Measurements from ENCODE around the gene SPAG7.

SPAG7 gene

DNA sequence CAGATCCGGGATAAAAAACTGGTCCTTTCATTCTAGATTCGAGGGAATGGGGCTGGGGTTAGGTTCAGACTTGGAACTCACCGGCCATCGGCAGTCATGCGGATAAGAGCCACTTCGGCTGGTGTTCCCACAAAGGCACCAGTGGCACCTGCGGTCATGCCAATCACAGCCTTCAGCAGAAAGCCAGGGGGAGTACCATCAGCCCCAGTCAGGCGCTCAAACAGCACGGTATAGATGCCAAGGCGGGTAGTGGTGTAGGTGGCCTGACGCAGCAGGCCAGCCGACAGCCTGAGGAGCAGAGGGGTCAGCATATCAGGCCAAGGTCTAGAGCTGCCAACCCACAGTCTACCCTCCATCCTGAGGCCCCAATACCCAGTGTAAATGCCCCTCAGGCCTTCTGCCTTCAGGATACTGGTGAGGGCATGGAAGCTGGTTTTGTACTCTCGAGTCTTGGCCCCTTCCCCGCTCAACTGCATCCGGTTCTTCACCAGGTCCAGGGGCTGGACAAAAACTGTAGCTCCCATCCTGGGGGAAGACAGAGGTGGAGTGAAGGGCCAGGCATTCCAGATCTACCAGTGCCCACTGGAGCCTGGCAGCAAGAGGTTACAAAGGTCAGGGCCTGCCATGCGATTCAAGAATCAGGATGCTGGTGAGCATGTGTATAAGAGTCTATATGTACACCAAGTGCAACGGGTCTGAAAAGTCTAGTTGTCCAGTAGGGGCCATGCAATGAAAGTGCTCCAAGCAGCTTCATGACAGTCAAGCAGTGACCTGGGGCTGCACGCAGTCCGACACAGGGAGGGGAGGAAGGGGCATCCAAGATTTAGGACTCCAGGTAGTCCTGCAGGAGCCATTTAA lies 28.7 kb downstream of the SPAG7 start:
- no peak for DNase-seq
- Histone ChIP-seq H3K27me3 (replicated peaks; ENCODE audit: control insufficient read depth, insufficient read depth, low read length, poor library complexity, severe bottlenecking) (no peaks in the 10 kb centered on the region), H3K36me3 (ENCODE audit: control insufficient read depth, insufficient read depth, low read length) (peaks cover 34% of the 10 kb centered on the region), H3K4me3 (ENCODE audit: insufficient read depth, low read depth, low read length, poor library complexity, severe bottlenecking) (peak overlapping the region; percentile 73), H3K27ac (ENCODE audit: insufficient read depth, low read length, poor library complexity, severe bottlenecking) (peak overlapping the region; percentile 74), H3K4me1 (ENCODE audit: control insufficient read depth, insufficient read depth, low read length, poor library complexity, severe bottlenecking) (peaks cover 39% of the 10 kb centered on the region), H3K9me3 (ENCODE audit: control insufficient read depth, low read length) (no peaks in the 10 kb centered on the region)

DNA sequence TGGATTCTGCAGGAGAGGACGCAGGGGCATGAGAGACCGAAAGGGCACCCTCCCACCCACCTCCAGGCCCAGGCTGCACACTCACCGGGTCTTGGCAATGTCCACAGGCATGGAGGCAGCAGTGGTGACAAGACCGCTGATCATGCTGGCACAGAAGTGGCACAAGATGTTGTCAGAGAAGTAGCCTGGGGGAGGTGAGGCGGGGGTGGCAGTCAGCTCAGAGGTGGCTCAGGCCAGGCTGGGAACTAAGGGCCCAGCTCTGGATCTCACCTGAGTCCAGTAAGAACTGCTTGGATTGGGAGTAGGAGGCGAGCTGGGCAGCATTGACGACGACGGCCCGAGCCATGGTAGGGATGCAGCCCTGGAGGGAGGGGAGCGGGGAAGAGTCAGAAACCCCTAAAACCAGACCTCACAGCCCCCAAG lies 29.5 kb downstream of the SPAG7 start:
- H3K27me3 ChIP-seq (replicated peaks; ENCODE audit: control insufficient read depth, insufficient read depth, low read length, poor library complexity, severe bottlenecking): no peaks in the 10 kb centered on the region
- no peak overlapping the region for H3K4me3 ChIP-seq (ENCODE audit: insufficient read depth, low read depth, low read length, poor library complexity, severe bottlenecking)
- H3K9me3 ChIP-seq (ENCODE audit: control insufficient read depth, low read length): no peaks in the 10 kb centered on the region
- no peak for DNase-seq
- H3K27ac ChIP-seq (ENCODE audit: insufficient read depth, low read length, poor library complexity, severe bottlenecking): no peak overlapping the region
- peaks cover 30% of the 10 kb centered on the region for H3K36me3 ChIP-seq (ENCODE audit: control insufficient read depth, insufficient read depth, low read length)
- peaks cover 34% of the 10 kb centered on the region for H3K4me1 ChIP-seq (ENCODE audit: control insufficient read depth, insufficient read depth, low read length, poor library complexity, severe bottlenecking)

DNA sequence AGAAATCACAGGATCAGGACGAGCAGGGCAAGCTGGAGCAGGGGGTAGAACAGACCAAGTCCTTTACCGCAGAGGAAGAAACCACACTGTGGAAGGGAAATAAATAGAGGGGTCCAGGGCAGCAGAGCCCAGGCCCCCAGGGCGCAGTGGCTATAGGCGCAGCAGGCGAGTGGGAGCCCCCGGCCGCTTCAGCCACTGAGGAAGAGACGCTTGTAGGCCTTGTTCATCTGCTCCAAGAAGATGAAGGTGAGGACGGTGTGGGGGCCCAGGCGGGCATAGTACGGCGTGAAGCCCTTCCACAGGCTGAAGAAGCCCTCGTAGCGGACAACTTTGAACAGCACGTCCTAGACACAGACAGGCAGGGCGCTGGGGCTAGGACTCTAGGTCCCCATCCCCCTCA lies 30.1 kb downstream of the SPAG7 start:
- H3K4me1 ChIP-seq (ENCODE audit: control insufficient read depth, insufficient read depth, low read length, poor library complexity, severe bottlenecking): peaks cover 29% of the 10 kb centered on the region
- no peaks in the 10 kb centered on the region for H3K27me3 ChIP-seq (replicated peaks; ENCODE audit: control insufficient read depth, insufficient read depth, low read length, poor library complexity, severe bottlenecking)
- H3K4me3 ChIP-seq (ENCODE audit: insufficient read depth, low read depth, low read length, poor library complexity, severe bottlenecking): no peak overlapping the region
- no peaks in the 10 kb centered on the region for H3K9me3 ChIP-seq (ENCODE audit: control insufficient read depth, low read length)
- no peak for DNase-seq
- H3K36me3 ChIP-seq (ENCODE audit: control insufficient read depth, insufficient read depth, low read length): peaks cover 26% of the 10 kb centered on the region
- H3K27ac ChIP-seq (ENCODE audit: insufficient read depth, low read length, poor library complexity, severe bottlenecking): no peak overlapping the region

DNA sequence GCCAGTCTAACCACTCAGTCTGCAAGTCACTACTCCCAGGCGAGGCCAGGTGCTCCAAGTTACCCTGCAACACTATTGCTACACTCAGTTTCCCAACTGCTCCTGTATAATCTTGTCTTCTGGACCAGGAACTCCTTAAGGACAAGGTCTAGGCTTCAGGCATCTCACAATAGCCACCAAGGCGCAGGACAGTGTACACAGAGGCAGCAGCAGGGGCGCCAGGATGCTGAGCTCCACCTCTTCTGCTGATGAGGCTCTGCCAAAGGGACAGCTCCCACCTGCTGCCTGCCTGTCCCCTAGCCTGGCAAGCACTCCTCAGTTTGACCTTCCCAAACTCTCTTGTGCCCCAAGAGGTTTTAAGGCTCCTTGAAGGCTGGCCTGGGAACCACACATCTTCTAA lies 31.2 kb downstream of the SPAG7 start:
- Histone ChIP-seq H3K4me3 (ENCODE audit: insufficient read depth, low read depth, low read length, poor library complexity, severe bottlenecking) (no peak overlapping the region), H3K27ac (ENCODE audit: insufficient read depth, low read length, poor library complexity, severe bottlenecking) (no peak overlapping the region), H3K36me3 (ENCODE audit: control insufficient read depth, insufficient read depth, low read length) (peaks cover 22% of the 10 kb centered on the region), H3K4me1 (ENCODE audit: control insufficient read depth, insufficient read depth, low read length, poor library complexity, severe bottlenecking) (peaks cover 22% of the 10 kb centered on the region), H3K27me3 (replicated peaks; ENCODE audit: control insufficient read depth, insufficient read depth, low read length, poor library complexity, severe bottlenecking) (no peaks in the 10 kb centered on the region), H3K9me3 (ENCODE audit: control insufficient read depth, low read length) (no peaks in the 10 kb centered on the region)
- DNase-seq: no peak

DNA sequence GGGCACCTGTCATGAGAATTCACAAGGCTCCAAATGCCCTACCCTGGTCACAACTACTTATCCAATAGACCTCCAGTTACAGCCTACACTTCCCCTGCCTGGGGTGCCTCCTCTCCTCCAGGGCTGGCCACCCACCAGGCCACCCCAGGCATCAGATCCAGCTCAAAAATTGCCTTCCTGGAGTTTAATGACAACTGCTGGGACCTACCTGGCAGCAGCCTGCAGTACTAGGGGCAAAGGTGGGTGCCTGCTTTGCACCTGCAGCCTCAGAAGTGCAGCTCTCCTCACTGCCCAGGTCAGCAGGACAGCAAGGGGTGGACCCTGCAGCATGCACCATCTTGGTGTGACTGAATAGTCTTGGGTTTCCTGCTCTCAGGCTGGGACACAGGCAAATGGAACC lies 32.0 kb downstream of the SPAG7 start:
- Histone ChIP-seq H3K4me1 (ENCODE audit: control insufficient read depth, insufficient read depth, low read length, poor library complexity, severe bottlenecking) (peaks cover 22% of the 10 kb centered on the region), H3K4me3 (ENCODE audit: insufficient read depth, low read depth, low read length, poor library complexity, severe bottlenecking) (no peak overlapping the region), H3K9me3 (ENCODE audit: control insufficient read depth, low read length) (no peaks in the 10 kb centered on the region), H3K27ac (ENCODE audit: insufficient read depth, low read length, poor library complexity, severe bottlenecking) (no peak overlapping the region), H3K27me3 (replicated peaks; ENCODE audit: control insufficient read depth, insufficient read depth, low read length, poor library complexity, severe bottlenecking) (no peaks in the 10 kb centered on the region), H3K36me3 (ENCODE audit: control insufficient read depth, insufficient read depth, low read length) (peaks cover 22% of the 10 kb centered on the region)
- no peak for DNase-seq

DNA sequence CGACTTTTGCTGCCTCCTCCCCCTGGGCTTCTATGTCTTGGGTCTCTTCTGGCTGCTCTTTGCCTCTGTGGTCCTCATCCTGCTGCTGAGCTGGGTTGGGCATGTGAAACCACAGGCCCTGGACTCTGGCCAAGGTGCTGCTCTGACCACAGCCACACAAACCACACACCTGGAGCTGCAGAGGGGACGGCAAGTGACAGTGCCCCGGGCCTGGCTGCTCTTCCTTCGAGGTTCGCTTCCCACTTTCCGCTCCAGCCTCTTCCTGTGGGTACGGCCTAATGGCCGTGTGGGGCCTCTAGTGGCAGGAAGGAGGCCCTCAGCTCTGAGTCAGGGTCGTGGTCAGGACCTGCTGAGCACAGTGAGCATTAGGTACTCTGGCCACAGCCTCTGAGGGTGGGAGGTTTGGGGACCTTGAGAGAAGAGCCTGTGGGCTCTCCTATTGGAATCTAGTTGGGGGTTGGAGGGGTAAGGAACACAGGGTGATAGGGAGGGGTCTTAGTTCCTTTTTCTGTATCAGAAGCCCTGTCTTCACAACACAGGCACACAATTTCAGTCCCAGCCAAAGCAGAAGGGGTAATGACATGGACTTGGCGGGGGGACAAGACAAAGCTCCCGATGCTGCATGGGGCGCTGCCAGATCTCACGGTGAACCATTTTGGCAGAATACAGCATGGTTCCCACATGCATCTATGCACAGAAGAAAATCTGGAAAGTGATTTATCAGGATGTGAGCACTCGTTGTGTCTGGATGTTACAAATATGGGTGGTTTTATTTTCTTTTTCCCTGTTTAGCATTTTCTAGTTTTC lies 33.2 kb downstream of the SPAG7 start:
- H3K4me1 ChIP-seq (ENCODE audit: control insufficient read depth, insufficient read depth, low read length, poor library complexity, severe bottlenecking): peaks cover 22% of the 10 kb centered on the region
- DNase-seq: no peak
- H3K36me3 ChIP-seq (ENCODE audit: control insufficient read depth, insufficient read depth, low read length): peaks cover 22% of the 10 kb centered on the region
- H3K27ac ChIP-seq (ENCODE audit: insufficient read depth, low read length, poor library complexity, severe bottlenecking): no peak overlapping the region
- H3K9me3 ChIP-seq (ENCODE audit: control insufficient read depth, low read length): no peaks in the 10 kb centered on the region
- no peak overlapping the region for H3K4me3 ChIP-seq (ENCODE audit: insufficient read depth, low read depth, low read length, poor library complexity, severe bottlenecking)
- H3K27me3 ChIP-seq (replicated peaks; ENCODE audit: control insufficient read depth, insufficient read depth, low read length, poor library complexity, severe bottlenecking): no peaks in the 10 kb centered on the region

DNA sequence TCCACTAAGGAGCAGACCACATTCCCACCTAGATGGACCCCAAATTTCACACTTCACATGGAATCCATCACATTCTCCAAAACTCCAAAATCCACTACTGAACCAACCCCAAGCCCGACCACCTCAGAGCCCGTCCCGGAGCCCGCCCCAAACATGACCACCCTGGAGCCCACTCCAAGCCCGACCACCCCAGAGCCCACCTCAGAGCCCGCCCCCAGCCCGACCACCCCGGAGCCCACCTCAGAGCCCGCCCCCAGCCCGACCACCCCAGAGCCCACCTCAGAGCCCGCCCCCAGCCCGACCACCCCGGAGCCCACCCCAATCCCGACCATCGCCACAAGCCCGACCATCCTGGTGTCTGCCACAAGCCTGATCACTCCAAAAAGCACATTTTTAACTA lies 34.0 kb downstream of the SPAG7 start:
- Histone ChIP-seq H3K27ac (ENCODE audit: insufficient read depth, low read length, poor library complexity, severe bottlenecking) (no peak overlapping the region), H3K4me3 (ENCODE audit: insufficient read depth, low read depth, low read length, poor library complexity, severe bottlenecking) (no peak overlapping the region), H3K36me3 (ENCODE audit: control insufficient read depth, insufficient read depth, low read length) (peaks cover 22% of the 10 kb centered on the region), H3K27me3 (replicated peaks; ENCODE audit: control insufficient read depth, insufficient read depth, low read length, poor library complexity, severe bottlenecking) (no peaks in the 10 kb centered on the region), H3K4me1 (ENCODE audit: control insufficient read depth, insufficient read depth, low read length, poor library complexity, severe bottlenecking) (peaks cover 15% of the 10 kb centered on the region), H3K9me3 (ENCODE audit: control insufficient read depth, low read length) (no peaks in the 10 kb centered on the region)
- DNase-seq: no peak

DNA sequence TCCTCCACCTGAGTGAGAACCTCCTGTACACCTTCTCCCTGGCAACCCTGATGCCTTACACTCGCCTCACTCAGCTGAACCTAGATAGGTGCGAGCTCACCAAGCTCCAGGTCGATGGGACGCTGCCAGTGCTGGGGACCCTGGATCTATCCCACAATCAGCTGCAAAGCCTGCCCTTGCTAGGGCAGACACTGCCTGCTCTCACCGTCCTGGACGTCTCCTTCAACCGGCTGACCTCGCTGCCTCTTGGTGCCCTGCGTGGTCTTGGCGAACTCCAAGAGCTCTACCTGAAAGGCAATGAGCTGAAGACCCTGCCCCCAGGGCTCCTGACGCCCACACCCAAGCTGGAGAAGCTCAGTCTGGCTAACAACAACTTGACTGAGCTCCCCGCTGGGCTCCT lies 34.9 kb downstream of the SPAG7 start:
- Histone ChIP-seq H3K4me1 (ENCODE audit: control insufficient read depth, insufficient read depth, low read length, poor library complexity, severe bottlenecking) (peaks cover 11% of the 10 kb centered on the region), H3K27me3 (replicated peaks; ENCODE audit: control insufficient read depth, insufficient read depth, low read length, poor library complexity, severe bottlenecking) (no peaks in the 10 kb centered on the region), H3K27ac (ENCODE audit: insufficient read depth, low read length, poor library complexity, severe bottlenecking) (no peak overlapping the region), H3K36me3 (ENCODE audit: control insufficient read depth, insufficient read depth, low read length) (peaks cover 16% of the 10 kb centered on the region), H3K4me3 (ENCODE audit: insufficient read depth, low read depth, low read length, poor library complexity, severe bottlenecking) (no peak overlapping the region), H3K9me3 (ENCODE audit: control insufficient read depth, low read length) (no peaks in the 10 kb centered on the region)
- no peak for DNase-seq

DNA sequence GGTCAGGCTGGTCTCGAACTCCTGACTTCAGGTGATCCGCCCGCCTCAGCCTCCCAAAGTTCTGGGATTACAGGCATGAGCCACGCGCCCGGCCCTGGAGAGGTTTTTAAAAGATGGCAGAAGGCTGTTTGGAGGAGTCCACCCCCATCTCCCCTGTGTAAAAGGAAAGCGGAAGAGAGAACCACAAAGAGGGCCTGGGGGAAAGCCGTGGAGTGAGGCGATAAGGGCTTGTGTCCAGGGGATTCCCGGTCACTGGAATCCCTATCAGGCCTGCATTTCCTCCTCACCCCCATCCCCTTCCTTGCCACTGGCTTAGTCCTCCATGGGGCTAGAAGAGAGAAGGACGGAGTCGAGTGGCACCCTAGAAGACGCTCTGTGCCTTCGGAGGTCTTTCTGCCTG lies 35.7 kb downstream of the SPAG7 start, which contains the start of gene GP1BA:
TSS of gene GP1BA (plus strand) at position 315 of the 400 bp plus-strand sequence. CDS start 328 bp downstream, outside the sequence.
- H3K4me1 ChIP-seq (ENCODE audit: control insufficient read depth, insufficient read depth, low read length, poor library complexity, severe bottlenecking): peaks cover 11% of the 10 kb centered on the region
- H3K36me3 ChIP-seq (ENCODE audit: control insufficient read depth, insufficient read depth, low read length): peaks cover 8% of the 10 kb centered on the region
- DNase-seq: no peak
- no peaks in the 10 kb centered on the region for H3K27me3 ChIP-seq (replicated peaks; ENCODE audit: control insufficient read depth, insufficient read depth, low read length, poor library complexity, severe bottlenecking)
- no peak within 1 kb of the TSS for H3K4me3 ChIP-seq (ENCODE audit: insufficient read depth, low read depth, low read length, poor library complexity, severe bottlenecking)
- no peaks in the 10 kb centered on the region for H3K9me3 ChIP-seq (ENCODE audit: control insufficient read depth, low read length)
- H3K27ac ChIP-seq (ENCODE audit: insufficient read depth, low read length, poor library complexity, severe bottlenecking): no peak within 1 kb of the TSS

DNA sequence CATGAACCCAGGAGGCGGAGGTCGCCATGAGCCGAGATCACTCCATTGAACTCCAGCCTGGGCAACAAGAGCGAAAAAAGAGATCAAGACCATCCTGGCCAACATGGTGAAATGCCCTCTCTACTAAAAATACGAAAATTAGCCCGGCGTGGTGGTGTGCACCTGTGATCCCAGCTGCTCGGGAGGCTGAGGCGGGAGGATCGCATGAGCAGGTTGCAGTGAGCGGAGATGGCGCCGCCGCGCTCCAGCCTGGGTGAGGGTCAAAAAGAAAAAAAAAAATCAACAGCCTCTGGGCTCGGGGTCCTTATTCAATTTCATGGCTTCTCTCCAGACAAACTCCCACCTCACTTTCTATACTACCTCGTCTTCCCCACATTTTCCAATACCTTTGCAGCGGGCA lies 38.7 kb downstream of the SPAG7 start:
- no peak for DNase-seq
- Histone ChIP-seq H3K4me1 (ENCODE audit: control insufficient read depth, insufficient read depth, low read length, poor library complexity, severe bottlenecking) (peaks cover 3% of the 10 kb centered on the region), H3K27me3 (replicated peaks; ENCODE audit: control insufficient read depth, insufficient read depth, low read length, poor library complexity, severe bottlenecking) (no peaks in the 10 kb centered on the region), H3K4me3 (ENCODE audit: insufficient read depth, low read depth, low read length, poor library complexity, severe bottlenecking) (no peak overlapping the region), H3K9me3 (ENCODE audit: control insufficient read depth, low read length) (no peaks in the 10 kb centered on the region), H3K36me3 (ENCODE audit: control insufficient read depth, insufficient read depth, low read length) (no peaks in the 10 kb centered on the region), H3K27ac (ENCODE audit: insufficient read depth, low read length, poor library complexity, severe bottlenecking) (no peak overlapping the region)
